Measurements from ENCODE around the gene TBC1D20.
"Not testable (repeated sequence)": the region's sequence is repeated elsewhere in the genome, so short reads cannot be mapped to it uniquely, and the experiment has no call there.

The TBC1D20 gene

GRCh38 chr20:400128-400453 lies 62.2 kb downstream of the TBC1D20 start:
- DNase-seq, result no peak

- DNase-seq, result no peak
These were observed 63.1 kb downstream of the TBC1D20 start for GRCh38 chr20:399182-399707.

- DNase-seq, result no peak
These were observed 64.7 kb downstream of the TBC1D20 start for GRCh38 chr20:397432-398237.

GRCh38 chr20:396619-397431 lies 65.5 kb downstream of the TBC1D20 start:
- DNase-seq, result no peak

- no peak for DNase-seq
These were observed 66.1 kb downstream of the TBC1D20 start for GRCh38 chr20:396252-396618.

- not testable (repeated sequence) for DNase-seq
These were observed 69.0 kb downstream of the TBC1D20 start for GRCh38 chr20:393296-393695.

GRCh38 chr20:391041-391711 lies 71.2 kb downstream of the TBC1D20 start:
- no peak for DNase-seq

- no peak for DNase-seq
These were observed 73.1 kb downstream of the TBC1D20 start for GRCh38 chr20:389220-389619.

GRCh38 chr20:388034-388994 lies 74.0 kb downstream of the TBC1D20 start:
- no peak for DNase-seq

- DNase-seq, result no peak
These were observed 74.8 kb downstream of the TBC1D20 start for GRCh38 chr20:387520-387919.

- DNase-seq, result not testable (repeated sequence)
These were observed 75.7 kb downstream of the TBC1D20 start for GRCh38 chr20:386634-387033.
